ENCODE results near the gene ILK.

Gene ILK

GRCh38 chr11:6632116-6633073, 28.8 kb downstream of the ILK start:
- no peaks in the 10 kb centered on the region for H3K79me2 ChIP-seq (ENCODE audit: insufficient read depth, low read length)
- H4K20me1 ChIP-seq (ENCODE audit: insufficient read depth, low read length), result no peaks in the 10 kb centered on the region
- H3K4me1 ChIP-seq (ENCODE audit: insufficient read depth, low read length, severe bottlenecking), result peaks cover 4% of the 10 kb centered on the region
- H2AFZ ChIP-seq (ENCODE audit: low read length), result no peak overlapping the region
- H3K27me3 ChIP-seq (ENCODE audit: insufficient read depth, low read length), result peaks cover 7% of the 10 kb centered on the region; the same call in 1 of the 2 replicates
- H3K9me3 ChIP-seq (ENCODE audit: low read length), result no peaks in the 10 kb centered on the region
- no peaks in the 10 kb centered on the region for H3F3A ChIP-seq (ENCODE audit: insufficient read depth, low read length)
- no peaks in the 10 kb centered on the region for H3K9me2 ChIP-seq (ENCODE audit: low read depth, low read length)
- TF ChIP-seq CTCF (IDR thresholded peaks at IDR 0.05; ENCODE audit: low read length) (no peak), EZH2 (IDR thresholded peaks at IDR 0.05; ENCODE audit: borderline replicate concordance, low read length) (no peak)
- H3K9ac ChIP-seq (ENCODE audit: low read length), result no peak overlapping the region
- H3K4me3 ChIP-seq (ENCODE audit: low read depth, low read length, poor library complexity, severe bottlenecking), result no peak overlapping the region
- no peak overlapping the region for H3K4me2 ChIP-seq (ENCODE audit: low read length)
- no peaks in the 10 kb centered on the region for H3K36me3 ChIP-seq (ENCODE audit: insufficient read depth, low read length)
- no peak overlapping the region for H3K27ac ChIP-seq (ENCODE audit: low read depth, low read length, poor library complexity, severe bottlenecking)

GRCh38 chr11:6633422-6634408, 30.1 kb downstream of the ILK start:
- no peaks in the 10 kb centered on the region for H3K9me3 ChIP-seq (ENCODE audit: low read length)
- H4K20me1 ChIP-seq (ENCODE audit: insufficient read depth, low read length), result no peaks in the 10 kb centered on the region
- H3K27me3 ChIP-seq (ENCODE audit: insufficient read depth, low read length), result peaks cover 10% of the 10 kb centered on the region; the same call in 1 of the 2 replicates
- H2AFZ ChIP-seq (ENCODE audit: low read length), result no peak overlapping the region
- no peak overlapping the region for H3K9ac ChIP-seq (ENCODE audit: low read length)
- TF ChIP-seq EZH2 (IDR thresholded peaks at IDR 0.05; ENCODE audit: borderline replicate concordance, low read length) (no peak), CTCF (IDR thresholded peaks at IDR 0.05; ENCODE audit: low read length) (no peak)
- no peak overlapping the region for H3K4me2 ChIP-seq (ENCODE audit: low read length)
- H3K4me1 ChIP-seq (ENCODE audit: insufficient read depth, low read length, severe bottlenecking), result no peaks in the 10 kb centered on the region
- H3K4me3 ChIP-seq (ENCODE audit: low read depth, low read length, poor library complexity, severe bottlenecking), result no peak overlapping the region
- H3K36me3 ChIP-seq (ENCODE audit: insufficient read depth, low read length), result no peaks in the 10 kb centered on the region
- no peaks in the 10 kb centered on the region for H3F3A ChIP-seq (ENCODE audit: insufficient read depth, low read length)
- no peaks in the 10 kb centered on the region for H3K79me2 ChIP-seq (ENCODE audit: insufficient read depth, low read length)
- H3K9me2 ChIP-seq (ENCODE audit: low read depth, low read length), result no peaks in the 10 kb centered on the region
- no peak overlapping the region for H3K27ac ChIP-seq (ENCODE audit: low read depth, low read length, poor library complexity, severe bottlenecking)

- no peak overlapping the region for H2AFZ ChIP-seq (ENCODE audit: low read length)
- H3F3A ChIP-seq (ENCODE audit: insufficient read depth, low read length), result no peaks in the 10 kb centered on the region
- H3K9me3 ChIP-seq (ENCODE audit: low read length), result no peaks in the 10 kb centered on the region
- no peaks in the 10 kb centered on the region for H3K36me3 ChIP-seq (ENCODE audit: insufficient read depth, low read length)
- H3K27ac ChIP-seq (ENCODE audit: low read depth, low read length, poor library complexity, severe bottlenecking), result no peak overlapping the region
- no peak for TF ChIP-seq EZH2 (IDR thresholded peaks at IDR 0.05; ENCODE audit: borderline replicate concordance, low read length)
- TF ChIP-seq CTCF (IDR thresholded peaks at IDR 0.05; ENCODE audit: low read length), result no peak
- no peak overlapping the region for H3K4me2 ChIP-seq (ENCODE audit: low read length)
- no peaks in the 10 kb centered on the region for H4K20me1 ChIP-seq (ENCODE audit: insufficient read depth, low read length)
- no peak overlapping the region for H3K9ac ChIP-seq (ENCODE audit: low read length)
- peaks cover 10% of the 10 kb centered on the region; the same call in 1 of the 2 replicates for H3K27me3 ChIP-seq (ENCODE audit: insufficient read depth, low read length)
- no peaks in the 10 kb centered on the region for H3K79me2 ChIP-seq (ENCODE audit: insufficient read depth, low read length)
- no peak overlapping the region for H3K4me3 ChIP-seq (ENCODE audit: low read depth, low read length, poor library complexity, severe bottlenecking)
- no peaks in the 10 kb centered on the region for H3K9me2 ChIP-seq (ENCODE audit: low read depth, low read length)
- H3K4me1 ChIP-seq (ENCODE audit: insufficient read depth, low read length, severe bottlenecking), result no peaks in the 10 kb centered on the region
These were observed 31.0 kb downstream of the ILK start for GRCh38 chr11:6634534-6634933.
